ENCODE measurements around the gene IL1RAP.

GRCh38 chr3:190597291-190597690 is 83.4 kb downstream of the IL1RAP start:
- no peak for TF ChIP-seq CREB1 (IDR thresholded peaks at IDR 0.05)
- no peak for TF ChIP-seq CREB1 (CRISPR knock-in tag; IDR thresholded peaks at IDR 0.05)
- no peak for TF ChIP-seq GTF2F1 (IDR thresholded peaks at IDR 0.05; ENCODE audit: low read depth, low read length)
- TF ChIP-seq HMG20A (CRISPR knock-in tag; conservative IDR thresholded peaks at IDR 0.05): no peak
- TF ChIP-seq FOS (IDR thresholded peaks at IDR 0.05; ENCODE audit: extremely low read depth, insufficient read length): no peak
- no peak for TF ChIP-seq ESRRB (CRISPR knock-in tag; IDR thresholded peaks at IDR 0.05; ENCODE audit: borderline replicate concordance)
- TF ChIP-seq MAX (CRISPR knock-in tag; IDR thresholded peaks at IDR 0.05): no peak
- TF ChIP-seq FOXK2 (conservative IDR thresholded peaks at IDR 0.05 in 1 of 2, IDR thresholded peaks at IDR 0.05 in 1 of 2; ENCODE audit: low read depth in 2 of 2): no peak
- no peak for TF ChIP-seq PTTG1 (tag; IDR thresholded peaks at IDR 0.05; ENCODE audit: low read depth)
